WTC11 (cell line): ENCODE results near the gene SLC7A10. TPM values are rescaled to one million over a fixed set of nuclear protein-coding genes. Genes with fewer than 3 reads are reported as not detected.

ENCODE experiments used
- ATAC-seq: fragments of 200-7000 bp; cut with Tn5 transposase; 2 replicates; pipeline ENCODE4 v1.10.0; 2021; ENCODE audit warnings: mild to moderate bottlenecking, moderate library complexity
- CTCF ChIA-PET: fragments of 300-600 bp; sonication (Branson Sonifier 250); formaldehyde crosslinking; loops from one replicate; lab custom pipeline; 2021; ENCODE audit warnings: antibody characterized with exemption; lab: Charles Lee
- POLR2A ChIA-PET: fragments of 350-600 bp; sonication (Branson Sonifier 250); formaldehyde crosslinking; loops from one replicate; lab custom pipeline; 2021; ENCODE audit warnings: antibody characterized with exemption; lab: Charles Lee
- DNase-seq: peaks from one replicate; pipeline ENCODE4 v3.0.0; 2021; ENCODE audit warnings: low spot score
- H3K27ac Mint-ChIP-seq: 2 replicates; pipeline ENCODE4 v1.8.0; 2021; ENCODE audit warnings: mixed read lengths
- H3K27me3 Mint-ChIP-seq: 2 replicates; pipeline ENCODE4 v1.8.0; 2021; ENCODE audit warnings: low read depth, mild to moderate bottlenecking, moderate library complexity, mixed read lengths
- H3K36me3 Mint-ChIP-seq: 2 replicates; pipeline ENCODE4 v1.8.0; 2021; ENCODE audit warnings: mixed read lengths
- H3K4me1 Mint-ChIP-seq: 2 replicates; pipeline ENCODE4 v1.8.0; 2022; ENCODE audit warnings: mixed read lengths
- H3K4me3 Mint-ChIP-seq: 2 replicates; pipeline ENCODE4 v1.8.0; 2021; ENCODE audit warnings: mild to moderate bottlenecking, moderate library complexity, mixed read lengths
- H3K9me3 Mint-ChIP-seq: 2 replicates; pipeline ENCODE4 v1.8.0; 2021; ENCODE audit warnings: mixed read lengths
- AR ChIP-seq: fragments of 250-450 bp; sonication (Bioruptor Pico); IDR thresholded peaks from 2 replicates; pipeline ENCODE4 v1.9.0; 2021; ENCODE audit warnings: mild to moderate bottlenecking
- CDX4 ChIP-seq: fragments of 250-450 bp; sonication (Bioruptor Pico); IDR thresholded peaks from 2 replicates; pipeline ENCODE4 v1.9.0; 2021; ENCODE audit warnings: moderate library complexity, mild to moderate bottlenecking, inconsistent platforms, borderline replicate concordance
- E2F4 ChIP-seq: sonication (generic); formaldehyde crosslinking; IDR thresholded peaks from 2 replicates; pipeline ENCODE4 v1.8.1; 2022; ENCODE audit warnings: low read depth, mild to moderate bottlenecking, moderate library complexity, missing genetic modification reagents, borderline replicate concordance
- ELF4 ChIP-seq: sonication (generic); formaldehyde crosslinking; IDR thresholded peaks from 2 replicates; pipeline ENCODE4 v1.8.1; 2022; ENCODE audit warnings: low read depth, mild to moderate bottlenecking, moderate library complexity, missing genetic modification reagents
- EMX1 ChIP-seq: fragments of 250-450 bp; sonication (Bioruptor Pico); IDR thresholded peaks from 2 replicates; pipeline ENCODE4 v1.8.0; 2021; ENCODE audit warnings: mild to moderate bottlenecking
- ESRRA ChIP-seq: sonication (generic); formaldehyde crosslinking; IDR thresholded peaks from 2 replicates; pipeline ENCODE4 v1.8.1; 2022; ENCODE audit warnings: mild to moderate bottlenecking, missing genetic modification reagents, borderline replicate concordance
- HMGA2 ChIP-seq: fragments of 250-450 bp; sonication (Bioruptor Pico); IDR thresholded peaks from 2 replicates; pipeline ENCODE4 v1.4.0; 2021; ENCODE audit warnings: mild to moderate bottlenecking, moderate library complexity
- IRF2 ChIP-seq: sonication (generic); formaldehyde crosslinking; IDR thresholded peaks from 2 replicates; pipeline ENCODE4 v1.8.0; 2022; ENCODE audit warnings: low read depth, missing genetic modification reagents, borderline replicate concordance
- MAX ChIP-seq: sonication (generic); formaldehyde crosslinking; IDR thresholded peaks from 2 replicates; pipeline ENCODE4 v1.8.0; 2022; ENCODE audit warnings: mild to moderate bottlenecking, missing genetic modification reagents
- MXD4 ChIP-seq: fragments of 250-450 bp; sonication (Bioruptor Pico); IDR thresholded peaks from 2 replicates; pipeline ENCODE4 v1.8.0; 2021; ENCODE audit warnings: mild to moderate bottlenecking, moderate library complexity, borderline replicate concordance
- NFE2L1 ChIP-seq: sonication (generic); formaldehyde crosslinking; IDR thresholded peaks from 2 replicates; pipeline ENCODE4 v1.8.1; 2023; ENCODE audit warnings: missing genetic modification reagents
- SOX15 ChIP-seq: fragments of 250-450 bp; sonication (Bioruptor Pico); IDR thresholded peaks from 2 replicates; pipeline ENCODE4 v1.9.0; 2021; ENCODE audit warnings: mild to moderate bottlenecking
- TEAD1 ChIP-seq: sonication (generic); formaldehyde crosslinking; IDR thresholded peaks from 2 replicates; pipeline ENCODE4 v1.8.0; 2022; ENCODE audit warnings: mild to moderate bottlenecking, missing genetic modification reagents
- TEAD4 ChIP-seq: sonication (generic); formaldehyde crosslinking; IDR thresholded peaks from 2 replicates; pipeline ENCODE4 v1.8.0; 2022; ENCODE audit warnings: mild to moderate bottlenecking, missing genetic modification reagents
- USF2 ChIP-seq: sonication (generic); formaldehyde crosslinking; IDR thresholded peaks from 2 replicates; pipeline ENCODE4 v1.8.1; 2023; ENCODE audit warnings: mild to moderate bottlenecking, missing genetic modification reagents, moderate library complexity
- ZBTB21 ChIP-seq: sonication (generic); formaldehyde crosslinking; IDR thresholded peaks from 2 replicates; pipeline ENCODE4 v1.8.1; 2023; ENCODE audit warnings: mild to moderate bottlenecking, missing genetic modification reagents, borderline replicate concordance
- ZNF138 ChIP-seq: sonication (generic); formaldehyde crosslinking; conservative IDR thresholded peaks from 2 replicates; pipeline ENCODE4 v1.8.1; 2022; ENCODE audit warnings: mild to moderate bottlenecking, moderate library complexity, missing genetic modification reagents
- ZNF317 ChIP-seq: sonication (generic); formaldehyde crosslinking; IDR thresholded peaks from 2 replicates; pipeline ENCODE4 v1.8.1; 2023; ENCODE audit warnings: low read depth, mild to moderate bottlenecking, moderate library complexity, missing genetic modification reagents, borderline replicate concordance
- total RNA-seq: library from RNA; stranded (reverse); gene quantifications from 3 replicates; pipeline ENCODE4 v1.2.3, GENCODE V29; 2021
- TF ChIP-seq, protein P1 (sequence below): sonication (generic); formaldehyde crosslinking; IDR thresholded peaks from 2 replicates; pipeline ENCODE4 v1.8.1; 2023; ENCODE audit warnings: mild to moderate bottlenecking, moderate library complexity, missing genetic modification reagents

Gene SLC7A10
- total RNA-seq, 1 experiment from 2014 or later = 4.2 TPM

DNA sequence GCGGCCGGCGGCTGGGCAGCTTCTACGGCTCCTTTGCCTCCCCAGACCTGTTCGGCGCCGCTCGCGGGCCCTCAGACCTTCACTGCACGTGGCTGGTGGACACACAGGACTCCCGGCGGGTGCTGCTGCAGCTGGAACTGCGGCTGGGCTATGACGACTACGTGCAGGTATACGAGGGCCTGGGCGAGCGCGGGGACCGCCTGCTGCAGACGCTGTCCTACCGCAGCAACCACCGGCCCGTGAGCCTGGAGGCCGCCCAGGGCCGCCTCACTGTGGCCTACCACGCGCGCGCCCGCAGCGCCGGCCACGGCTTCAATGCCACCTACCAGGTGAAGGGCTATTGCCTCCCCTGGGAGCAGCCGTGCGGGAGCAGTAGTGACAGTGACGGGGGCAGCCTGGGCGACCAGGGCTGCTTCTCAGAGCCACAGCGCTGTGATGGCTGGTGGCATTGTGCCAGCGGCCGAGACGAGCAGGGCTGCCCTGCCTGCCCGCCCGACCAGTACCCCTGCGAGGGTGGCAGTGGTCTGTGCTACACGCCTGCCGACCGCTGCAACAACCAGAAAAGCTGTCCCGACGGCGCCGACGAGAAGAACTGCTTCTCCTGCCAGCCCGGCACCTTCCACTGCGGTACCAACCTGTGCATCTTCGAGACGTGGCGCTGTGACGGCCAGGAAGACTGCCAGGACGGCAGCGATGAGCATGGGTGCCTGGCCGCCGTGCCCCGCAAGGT is 20.0 kb downstream of the SLC7A10 start:
- H3K27me3 Mint-ChIP-seq = no peaks in the 10 kb centered on the region; the same call in 1 of the 2 replicates
- no peak overlapping the region for H3K27ac Mint-ChIP-seq
- 0 out of 2 replicates have a peak, but pooled peaks cover 4% of the 10 kb centered on the region for H3K9me3 Mint-ChIP-seq
- ATAC-seq (no peak), DNase-seq (no peak)
- POLR2A ChIA-PET = no interaction called here
- no peaks in the 10 kb centered on the region for H3K4me1 Mint-ChIP-seq
- H3K36me3 Mint-ChIP-seq = peaks cover 11% of the 10 kb centered on the region
- CTCF ChIA-PET = no interaction called here
- H3K4me3 Mint-ChIP-seq = no peak overlapping the region
- no peak for TF ChIP-seq MXD4
- TF ChIP-seq, protein P1, sequence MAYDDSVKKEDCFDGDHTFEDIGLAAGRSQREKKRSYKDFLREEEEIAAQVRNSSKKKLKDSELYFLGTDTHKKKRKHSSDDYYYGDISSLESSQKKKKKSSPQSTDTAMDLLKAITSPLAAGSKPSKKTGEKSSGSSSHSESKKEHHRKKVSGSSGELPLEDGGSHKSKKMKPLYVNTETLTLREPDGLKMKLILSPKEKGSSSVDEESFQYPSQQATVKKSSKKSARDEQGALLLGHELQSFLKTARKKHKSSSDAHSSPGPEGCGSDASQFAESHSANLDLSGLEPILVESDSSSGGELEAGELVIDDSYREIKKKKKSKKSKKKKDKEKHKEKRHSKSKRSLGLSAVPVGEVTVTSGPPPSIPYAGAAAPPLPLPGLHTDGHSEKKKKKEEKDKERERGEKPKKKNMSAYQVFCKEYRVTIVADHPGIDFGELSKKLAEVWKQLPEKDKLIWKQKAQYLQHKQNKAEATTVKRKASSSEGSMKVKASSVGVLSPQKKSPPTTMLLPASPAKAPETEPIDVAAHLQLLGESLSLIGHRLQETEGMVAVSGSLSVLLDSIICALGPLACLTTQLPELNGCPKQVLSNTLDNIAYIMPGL (CRISPR knock-in tag) = no peak
- TF ChIP-seq AR (CRISPR knock-in tag) = no peak
- TF ChIP-seq MAX (CRISPR knock-in tag) = no peak
- TF ChIP-seq SOX15 (CRISPR knock-in tag) = no peak
- no peak for TF ChIP-seq EMX1 (CRISPR knock-in tag)
- no peak for TF ChIP-seq IRF2 (CRISPR knock-in tag)
- no peak for TF ChIP-seq CDX4
- TF ChIP-seq TEAD4 (CRISPR knock-in tag) = no peak
- TF ChIP-seq HMGA2 = no peak
- no peak for TF ChIP-seq ELF4 (CRISPR knock-in tag)
- no peak for TF ChIP-seq ZNF317 (CRISPR knock-in tag)
- no peak for TF ChIP-seq ESRRA
- no peak for TF ChIP-seq NFE2L1
- no peak for TF ChIP-seq USF2 (CRISPR knock-in tag)
- no peak for TF ChIP-seq TEAD1 (CRISPR knock-in tag)
- TF ChIP-seq ZNF138 (CRISPR knock-in tag) = no peak
- TF ChIP-seq ZBTB21 = no peak
- no peak for TF ChIP-seq E2F4 (CRISPR knock-in tag)
- TF ChIP-seq, all 79 proteins: peak for 0
